Choroid plexus epithelial cell (primary cell): Measurements from ENCODE around the gene CRHR1.

Experiments used
- DNase-seq: peaks from one replicate; pipeline ENCODE4 v3.0.0-alpha.2; 2010; ENCODE audit warnings: low read depth
- H3K4me3 ChIP-seq: 2 replicates; pipeline ENCODE4 v1.5.1; 2011; ENCODE audit warnings: low read depth, mild to moderate bottlenecking, control low read depth, low read length, moderate library complexity
- TF ChIP-seq, protein P1 (sequence below): conservative IDR thresholded peaks from 2 replicates; pipeline ENCODE4 v1.5.1; 2011; ENCODE audit warnings: low read depth, mild to moderate bottlenecking, control low read depth, inconsistent platforms, low read length, moderate library complexity

CRHR1 gene

DNA sequence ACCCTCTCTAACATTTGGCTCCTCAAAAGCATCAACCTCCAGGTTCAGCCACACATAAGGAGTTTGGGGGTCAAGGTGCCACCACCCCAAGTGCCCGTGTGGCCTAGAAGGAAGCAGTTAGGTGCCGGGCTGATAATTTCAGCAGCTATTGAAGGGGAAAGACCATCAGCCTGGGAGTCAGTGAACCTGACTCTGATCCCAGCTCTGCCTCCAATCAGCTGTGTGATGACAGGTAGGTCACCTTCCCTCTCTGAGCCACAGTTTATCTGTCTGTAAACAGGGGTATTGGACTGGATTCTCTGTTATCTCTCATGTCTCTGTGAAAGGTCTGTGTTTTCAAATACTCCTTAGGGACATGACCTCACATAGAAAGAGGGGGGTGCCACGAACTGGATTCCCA lies 3.9 kb downstream of the CRHR1 start:
- no peak for DNase-seq
- no peak overlapping the region for H3K4me3 ChIP-seq
- TF ChIP-seq, protein P1, sequence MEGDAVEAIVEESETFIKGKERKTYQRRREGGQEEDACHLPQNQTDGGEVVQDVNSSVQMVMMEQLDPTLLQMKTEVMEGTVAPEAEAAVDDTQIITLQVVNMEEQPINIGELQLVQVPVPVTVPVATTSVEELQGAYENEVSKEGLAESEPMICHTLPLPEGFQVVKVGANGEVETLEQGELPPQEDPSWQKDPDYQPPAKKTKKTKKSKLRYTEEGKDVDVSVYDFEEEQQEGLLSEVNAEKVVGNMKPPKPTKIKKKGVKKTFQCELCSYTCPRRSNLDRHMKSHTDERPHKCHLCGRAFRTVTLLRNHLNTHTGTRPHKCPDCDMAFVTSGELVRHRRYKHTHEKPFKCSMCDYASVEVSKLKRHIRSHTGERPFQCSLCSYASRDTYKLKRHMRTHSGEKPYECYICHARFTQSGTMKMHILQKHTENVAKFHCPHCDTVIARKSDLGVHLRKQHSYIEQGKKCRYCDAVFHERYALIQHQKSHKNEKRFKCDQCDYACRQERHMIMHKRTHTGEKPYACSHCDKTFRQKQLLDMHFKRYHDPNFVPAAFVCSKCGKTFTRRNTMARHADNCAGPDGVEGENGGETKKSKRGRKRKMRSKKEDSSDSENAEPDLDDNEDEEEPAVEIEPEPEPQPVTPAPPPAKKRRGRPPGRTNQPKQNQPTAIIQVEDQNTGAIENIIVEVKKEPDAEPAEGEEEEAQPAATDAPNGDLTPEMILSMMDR: no peak

- TF ChIP-seq, protein P1: no peak
- no peak overlapping the region for H3K4me3 ChIP-seq
- no peak for DNase-seq
Measured at GRCh38 chr17:45789874-45790273, 5.8 kb downstream of the CRHR1 start.

- DNase-seq: no peak
- H3K4me3 ChIP-seq: no peak overlapping the region
- TF ChIP-seq, protein P1: no peak
Measured at GRCh38 chr17:45790296-45790922, 6.3 kb downstream of the CRHR1 start.

DNA sequence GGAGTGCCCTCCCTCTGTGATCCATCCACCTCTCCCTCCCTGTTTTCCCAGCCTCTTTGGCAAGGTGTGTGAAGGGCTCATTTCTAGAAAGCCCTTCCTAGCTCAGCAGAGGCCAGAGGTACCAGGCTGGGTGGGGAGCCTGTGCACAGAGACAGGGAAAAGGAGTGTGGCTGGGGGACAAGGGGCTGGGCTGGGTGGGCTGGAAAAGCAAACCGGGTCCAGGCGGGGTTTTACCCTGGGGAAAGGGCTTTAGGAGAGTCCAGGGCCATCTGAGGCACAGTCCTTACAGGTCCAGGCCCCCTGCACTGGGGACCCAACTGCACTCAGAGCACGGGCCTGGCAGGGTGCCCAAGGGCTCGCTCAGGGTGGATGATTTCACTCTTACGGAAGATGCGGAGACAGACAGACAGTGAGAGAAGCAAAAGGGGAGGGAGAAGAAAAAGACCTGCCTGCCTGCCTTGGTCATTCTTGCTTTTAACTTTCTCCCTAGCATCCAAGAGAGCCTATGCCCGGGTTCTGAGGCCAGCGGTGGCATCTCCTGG lies 7.0 kb downstream of the CRHR1 start:
- no peak for DNase-seq
- no peak overlapping the region for H3K4me3 ChIP-seq
- TF ChIP-seq, protein P1: no peak

DNA sequence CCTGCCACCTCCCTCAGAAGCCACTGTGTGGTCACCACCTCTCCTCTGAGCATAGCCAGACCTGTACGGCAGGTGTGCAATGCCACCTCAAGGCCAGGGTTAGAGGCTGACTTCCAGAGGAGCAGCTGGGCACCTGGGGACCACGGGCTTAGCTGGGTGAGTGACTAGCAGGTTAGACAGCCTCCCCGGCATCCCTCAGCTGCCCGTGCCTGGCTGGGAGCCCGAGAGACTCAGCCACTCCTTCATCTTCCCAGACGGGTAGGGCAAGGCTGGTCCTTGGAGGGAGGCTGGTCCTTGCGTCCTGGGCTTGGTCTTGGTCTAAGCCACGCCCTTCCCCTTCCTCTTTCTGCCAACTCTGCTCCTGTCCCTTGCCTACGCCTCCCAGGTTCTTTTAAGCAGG lies 7.8 kb downstream of the CRHR1 start:
- no peak for DNase-seq
- H3K4me3 ChIP-seq: no peak overlapping the region
- TF ChIP-seq, protein P1: no peak

GRCh38 chr17:45792437-45792836 lies 8.3 kb downstream of the CRHR1 start:
- no peak overlapping the region for H3K4me3 ChIP-seq
- TF ChIP-seq, protein P1: no peak
- DNase-seq: no peak

DNA sequence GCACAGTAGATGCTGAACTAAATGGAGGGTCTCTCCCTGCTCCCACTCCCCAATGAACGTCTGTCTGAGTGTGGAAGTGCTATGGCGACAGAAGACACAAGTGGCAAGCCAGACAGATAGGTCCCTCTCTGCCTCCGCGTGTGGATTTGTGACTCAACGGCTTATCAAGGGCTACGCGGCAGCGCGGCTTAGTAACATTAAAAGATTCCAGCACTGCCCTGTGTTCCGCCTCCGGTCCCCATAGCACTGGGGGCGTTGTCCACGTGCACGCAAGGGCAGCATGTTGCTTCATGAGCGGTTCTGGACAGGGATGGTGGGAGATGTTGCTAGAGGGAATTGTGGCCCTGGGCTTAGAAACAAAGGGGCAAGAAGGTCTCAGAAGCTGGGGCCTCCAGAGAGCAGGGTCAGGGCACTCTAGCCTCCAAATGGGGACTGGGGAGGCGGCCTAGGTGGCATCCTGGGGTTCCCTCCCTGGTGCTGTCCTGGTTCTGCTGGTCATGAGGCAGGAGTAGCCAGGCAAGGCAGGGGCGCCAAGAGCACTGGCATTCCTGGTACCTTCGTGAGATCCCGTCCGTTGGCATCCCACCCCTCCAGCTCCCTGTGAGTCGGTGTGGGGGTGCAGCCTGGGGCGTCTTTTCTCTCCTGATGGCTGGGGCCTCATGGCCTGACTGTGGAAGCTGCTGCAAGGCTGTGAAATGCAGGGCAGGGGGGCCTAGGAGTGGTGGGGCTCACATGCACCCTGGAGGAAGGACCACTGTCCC lies 9.1 kb downstream of the CRHR1 start:
- TF ChIP-seq, protein P1: no peak

More for the DNA sequence above, 9.1 kb downstream of the CRHR1 start:
- no peak overlapping the region for H3K4me3 ChIP-seq
- no peak for DNase-seq
